ENCODE results near the gene MRPL34. TPM values are rescaled to one million over a fixed set of nuclear protein-coding genes. Genes with fewer than 3 reads are reported as not detected.
"Not testable (repeated sequence)": the region's sequence is repeated elsewhere in the genome, so short reads cannot be mapped to it uniquely, and the experiment has no call there.

Gene MRPL34
- polyA plus RNA-seq, 2 donors, result 72.1 to 102 TPM

DNA sequence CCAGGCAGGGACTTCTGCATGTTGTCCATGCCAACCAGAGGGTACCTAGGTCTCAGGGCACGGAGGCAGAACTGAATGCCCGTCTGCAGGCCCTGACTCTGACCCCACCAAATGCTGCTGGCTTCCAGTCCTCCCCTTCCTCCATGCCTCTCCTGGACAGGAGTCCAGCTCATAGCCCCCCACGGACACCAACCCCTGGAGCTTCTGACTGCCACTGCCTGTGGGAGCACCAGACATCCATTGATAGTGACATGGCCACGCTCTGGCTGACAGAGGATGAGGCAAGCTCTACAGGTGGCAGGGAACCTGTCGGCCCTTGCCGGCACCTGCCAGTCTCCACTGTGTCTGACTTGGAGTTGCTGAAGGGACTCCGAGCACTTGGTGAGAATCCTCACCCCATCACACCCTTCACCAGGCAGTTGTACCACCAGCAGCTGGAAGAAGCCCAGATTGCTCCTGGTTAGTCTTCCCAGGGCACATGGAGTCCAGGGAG is 22.1 kb upstream of the MRPL34 start:
- WGBS, 2 donors, result 89 to 91% methylated on average over 7 of the region's 7 CpGs
- H3K4me1 ChIP-seq (ENCODE audit: control insufficient read depth in 2 of 2, insufficient read depth in 2 of 2, low read length in 1 of 2), result peaks cover 4 to 7% of the 10 kb centered on the region in 2 donors
- no peaks in the 10 kb centered on the region for H3K9me3 ChIP-seq (ENCODE audit: control insufficient read depth in 2 of 2, insufficient read depth in 1 of 2, low read depth in 1 of 2, low read length in 1 of 2)
- no peak overlapping the region for H3K27ac ChIP-seq (ENCODE audit: low read depth in 2 of 2, low read length in 1 of 2)
- no peak overlapping the region for H3K4me3 ChIP-seq (ENCODE audit: low read depth in 1 of 2, low read length in 2 of 2)
- peaks cover 0 to 5% of the 10 kb centered on the region in 2 donors for H3K27me3 ChIP-seq (ENCODE audit: control insufficient read depth in 1 of 2, insufficient read depth in 2 of 2, low read length in 2 of 2)
- H3K36me3 ChIP-seq (ENCODE audit: control insufficient read depth in 2 of 2, insufficient read depth in 2 of 2, low read length in 1 of 2), result peaks cover 0 to 4% of the 10 kb centered on the region in 2 donors

DNA sequence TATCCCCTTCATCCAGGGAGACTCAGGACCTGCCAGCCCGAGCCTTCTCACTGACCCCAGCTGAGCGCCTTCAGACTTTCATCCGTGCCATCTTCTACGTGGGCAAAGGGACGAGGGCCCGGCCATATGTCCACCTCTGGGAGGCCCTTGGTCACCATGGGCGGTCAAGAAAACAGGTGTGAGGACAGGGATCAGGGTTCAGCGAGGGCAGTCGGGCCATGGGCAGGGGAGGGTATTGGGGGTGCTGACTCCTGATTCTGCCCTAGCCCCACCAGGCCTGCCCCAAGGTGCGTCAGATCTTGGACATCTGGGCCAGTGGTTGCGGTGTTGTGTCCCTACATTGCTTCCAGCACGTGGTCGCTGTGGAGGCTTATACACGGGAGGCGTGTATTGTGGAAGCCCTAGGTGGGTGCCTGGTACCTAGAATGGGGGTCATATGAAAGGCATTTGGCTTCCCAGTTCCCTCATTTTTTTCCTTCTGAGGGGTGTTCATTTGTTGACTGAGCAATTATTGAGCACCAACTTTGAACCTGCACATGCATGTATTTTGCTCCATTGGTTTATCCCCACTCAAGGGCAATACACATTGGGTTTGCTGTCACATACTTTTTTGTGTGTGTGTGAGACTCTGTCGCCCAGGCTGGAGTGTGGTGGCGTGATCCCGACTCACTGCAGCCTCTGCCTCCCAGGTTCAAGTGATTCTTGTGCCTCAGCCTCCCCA is 20.1 kb upstream of the MRPL34 start:
- Histone ChIP-seq H3K27me3 (ENCODE audit: control insufficient read depth in 1 of 2, insufficient read depth in 2 of 2, low read length in 2 of 2) (peaks cover 0 to 5% of the 10 kb centered on the region in 2 donors), H3K4me1 (ENCODE audit: control insufficient read depth in 2 of 2, insufficient read depth in 2 of 2, low read length in 1 of 2) (peaks cover 4 to 7% of the 10 kb centered on the region in 2 donors), H3K27ac (ENCODE audit: low read depth in 2 of 2, low read length in 1 of 2) (no peak overlapping the region), H3K4me3 (ENCODE audit: low read depth in 1 of 2, low read length in 2 of 2) (no peak overlapping the region), H3K36me3 (ENCODE audit: control insufficient read depth in 2 of 2, insufficient read depth in 2 of 2, low read length in 1 of 2) (no peaks in the 10 kb centered on the region), H3K9me3 (ENCODE audit: control insufficient read depth in 2 of 2, insufficient read depth in 1 of 2, low read depth in 1 of 2, low read length in 1 of 2) (no peaks in the 10 kb centered on the region)
- WGBS, 2 donors, result 90% methylated on average over 18 of the region's 18 CpGs

DNA sequence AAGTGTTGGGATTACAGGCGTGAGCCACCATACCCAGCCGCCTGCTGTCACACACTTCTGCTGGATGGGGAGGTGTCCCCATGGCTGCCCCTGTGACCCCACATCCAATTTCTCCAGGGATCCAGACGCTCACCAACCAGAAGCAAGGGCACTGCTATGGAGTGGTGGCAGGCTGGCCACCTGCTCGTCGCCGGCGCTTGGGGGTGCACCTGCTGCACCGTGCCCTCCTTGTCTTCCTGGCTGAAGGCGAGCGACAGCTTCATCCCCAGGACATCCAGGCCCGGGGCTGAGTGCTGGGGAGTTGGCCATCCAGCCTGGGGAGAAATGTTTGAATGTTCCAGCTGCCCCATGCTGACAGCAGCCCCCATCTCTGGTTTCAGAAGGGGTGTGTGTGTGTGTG is 19.4 kb upstream of the MRPL34 start:
- no peak overlapping the region for H3K4me3 ChIP-seq (ENCODE audit: low read depth in 1 of 2, low read length in 2 of 2)
- no peaks in the 10 kb centered on the region for H3K36me3 ChIP-seq (ENCODE audit: control insufficient read depth in 2 of 2, insufficient read depth in 2 of 2, low read length in 1 of 2)
- 92 to 93% methylated on average over 11 of the region's 11 CpGs for WGBS, 2 donors

DNA sequence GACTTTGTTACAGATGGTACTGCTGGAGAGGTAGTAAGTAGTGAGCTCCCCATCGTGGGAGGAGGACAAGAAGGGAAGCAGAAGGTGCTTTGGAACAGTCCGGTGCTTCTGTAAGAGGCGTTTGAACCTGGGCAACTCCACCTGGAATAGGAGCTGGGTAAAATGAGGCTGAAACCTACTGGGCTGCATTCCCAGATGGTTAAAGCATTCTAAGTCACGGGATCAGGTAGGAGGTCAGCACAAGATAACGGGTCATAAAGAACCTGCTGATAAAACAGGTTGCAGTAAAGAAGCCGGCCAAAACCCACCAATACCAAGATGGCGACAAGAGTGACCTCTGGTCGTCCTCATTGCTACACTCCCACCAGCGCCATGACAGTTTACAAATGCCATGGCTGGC is 18.9 kb upstream of the MRPL34 start:
- H3K36me3 ChIP-seq (ENCODE audit: control insufficient read depth in 2 of 2, insufficient read depth in 2 of 2, low read length in 1 of 2), result no peaks in the 10 kb centered on the region
- H3K27me3 ChIP-seq (ENCODE audit: control insufficient read depth in 1 of 2, insufficient read depth in 2 of 2, low read length in 2 of 2), result peaks cover 0 to 5% of the 10 kb centered on the region in 2 donors
- no peak overlapping the region for H3K27ac ChIP-seq (ENCODE audit: low read depth in 2 of 2, low read length in 1 of 2)
- H3K9me3 ChIP-seq (ENCODE audit: control insufficient read depth in 2 of 2, insufficient read depth in 1 of 2, low read depth in 1 of 2, low read length in 1 of 2), result no peaks in the 10 kb centered on the region
- no peak overlapping the region for H3K4me3 ChIP-seq (ENCODE audit: low read depth in 1 of 2, low read length in 2 of 2)
- 83 to 88% methylated on average over 9 of the region's 9 CpGs for WGBS, 2 donors
- H3K4me1 ChIP-seq (ENCODE audit: control insufficient read depth in 2 of 2, insufficient read depth in 2 of 2, low read length in 1 of 2), result peaks cover 4 to 5% of the 10 kb centered on the region in 2 donors

More for the DNA sequence above, 19.4 kb upstream of the MRPL34 start:
- Histone ChIP-seq H3K27ac (ENCODE audit: low read depth in 2 of 2, low read length in 1 of 2) (no peak overlapping the region), H3K9me3 (ENCODE audit: control insufficient read depth in 2 of 2, insufficient read depth in 1 of 2, low read depth in 1 of 2, low read length in 1 of 2) (no peaks in the 10 kb centered on the region), H3K27me3 (ENCODE audit: control insufficient read depth in 1 of 2, insufficient read depth in 2 of 2, low read length in 2 of 2) (peaks cover 0 to 5% of the 10 kb centered on the region in 2 donors), H3K4me1 (ENCODE audit: control insufficient read depth in 2 of 2, insufficient read depth in 2 of 2, low read length in 1 of 2) (peaks cover 4 to 7% of the 10 kb centered on the region in 2 donors)

DNA sequence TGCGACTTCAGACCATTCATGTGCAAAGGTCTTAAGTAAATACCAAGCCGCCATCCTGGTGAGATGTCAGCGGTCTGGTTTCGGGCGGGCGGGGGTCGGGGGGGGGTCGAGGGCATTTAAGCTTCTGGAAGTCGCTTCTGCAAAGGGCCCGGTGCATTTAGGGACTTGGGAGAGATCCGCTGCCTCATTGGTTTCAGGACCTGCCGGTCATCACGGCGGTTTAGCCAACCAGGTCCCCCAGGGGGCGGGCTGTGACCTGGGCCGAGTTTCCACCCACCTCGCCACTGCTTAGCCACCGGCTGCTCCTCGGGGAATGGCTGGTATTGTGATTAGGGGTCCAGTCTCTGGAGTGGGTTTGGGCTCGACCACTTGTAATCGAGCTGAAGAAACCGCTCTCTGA is 16.2 kb upstream of the MRPL34 start:
- WGBS, 2 donors, result 15 to 21% methylated on average over 22 of the region's 22 CpGs
- Histone ChIP-seq H3K9me3 (ENCODE audit: control insufficient read depth in 2 of 2, insufficient read depth in 1 of 2, low read depth in 1 of 2, low read length in 1 of 2) (no peaks in the 10 kb centered on the region), H3K4me1 (ENCODE audit: control insufficient read depth in 2 of 2, insufficient read depth in 2 of 2, low read length in 1 of 2) (peaks cover 0 to 4% of the 10 kb centered on the region in 2 donors), H3K4me3 (ENCODE audit: low read depth in 1 of 2, low read length in 2 of 2) (no peak overlapping the region), H3K27ac (ENCODE audit: low read depth in 2 of 2, low read length in 1 of 2) (no peak overlapping the region), H3K27me3 (ENCODE audit: control insufficient read depth in 1 of 2, insufficient read depth in 2 of 2, low read length in 2 of 2) (no peaks in the 10 kb centered on the region), H3K36me3 (ENCODE audit: control insufficient read depth in 2 of 2, insufficient read depth in 2 of 2, low read length in 1 of 2) (peaks cover 0 to under 1% of the 10 kb centered on the region in 2 donors)

DNA sequence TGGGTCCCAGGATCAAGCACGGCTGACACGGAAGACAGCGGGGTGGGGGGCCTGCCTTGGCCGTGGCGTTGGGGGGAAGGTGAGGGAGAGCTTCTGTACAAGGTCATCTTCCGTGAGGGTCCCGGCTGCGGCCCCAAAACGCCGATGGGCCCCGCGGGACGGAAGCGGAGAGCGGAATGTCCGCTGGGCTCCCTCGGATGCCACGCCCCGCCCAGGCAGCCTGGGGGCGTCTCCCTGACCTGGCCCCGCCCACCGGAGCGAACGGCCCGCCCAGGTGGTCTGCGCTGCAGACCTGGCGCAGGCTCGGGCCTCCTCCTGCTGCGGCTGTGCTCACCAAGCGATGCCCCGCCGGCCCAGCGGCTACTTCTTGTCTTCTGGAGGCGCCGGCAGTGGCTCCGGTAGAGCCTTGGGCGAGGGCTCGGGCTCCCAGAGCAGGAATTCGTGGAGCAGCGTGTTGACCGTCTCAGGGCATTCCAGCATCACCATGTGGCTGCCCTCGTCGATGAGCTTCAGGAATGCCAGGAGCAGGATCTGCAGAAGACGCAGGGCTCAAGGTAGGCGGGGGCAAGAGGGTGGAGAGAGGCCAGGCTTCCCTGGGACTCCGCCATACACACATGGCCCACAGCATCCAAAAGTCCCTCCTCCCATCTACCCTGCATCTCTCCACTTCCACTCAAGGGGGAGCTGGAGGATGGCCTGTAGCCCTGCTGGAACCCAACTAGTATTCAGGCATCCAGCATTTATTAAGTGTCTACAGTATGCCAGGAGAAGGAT is 13.2 kb upstream of the MRPL34 start:
- Histone ChIP-seq H3K9me3 (ENCODE audit: control insufficient read depth in 2 of 2, insufficient read depth in 1 of 2, low read depth in 1 of 2, low read length in 1 of 2) (no peaks in the 10 kb centered on the region), H3K4me1 (ENCODE audit: control insufficient read depth in 2 of 2, insufficient read depth in 2 of 2, low read length in 1 of 2) (peaks cover 0 to 4% of the 10 kb centered on the region in 2 donors), H3K4me3 (ENCODE audit: low read depth in 1 of 2, low read length in 2 of 2) (peak overlapping the region; percentile 28 to 50), H3K27ac (ENCODE audit: low read depth in 2 of 2, low read length in 1 of 2) (peak overlapping the region; percentile 69 to 70), H3K27me3 (ENCODE audit: control insufficient read depth in 1 of 2, insufficient read depth in 2 of 2, low read length in 2 of 2) (no peaks in the 10 kb centered on the region), H3K36me3 (ENCODE audit: control insufficient read depth in 2 of 2, insufficient read depth in 2 of 2, low read length in 1 of 2) (peaks cover 0 to 2% of the 10 kb centered on the region in 2 donors)
- 2 to 8% methylated on average over 40 to 46 of the region's 46 CpGs for WGBS, 2 donors

DNA sequence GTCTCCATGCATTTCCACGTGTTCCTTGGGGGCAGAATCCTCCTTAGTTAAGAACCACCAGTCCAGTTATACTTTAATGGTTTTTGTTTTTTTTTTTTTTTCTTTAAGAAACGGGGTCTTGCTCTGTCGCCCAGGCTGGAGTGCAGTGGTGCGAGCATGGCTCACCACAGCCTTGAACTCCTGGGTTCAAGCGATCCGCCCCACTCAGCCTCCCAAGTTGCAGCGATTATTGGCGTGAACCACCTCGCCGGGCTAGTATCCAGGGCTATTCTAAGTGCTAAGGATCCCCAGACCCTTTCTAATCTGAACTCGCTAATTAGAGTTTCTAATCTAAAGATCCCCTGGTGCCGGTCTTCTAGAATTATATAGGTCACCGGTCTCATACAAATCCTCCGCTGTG is 12.1 kb upstream of the MRPL34 start:
- Histone ChIP-seq H3K36me3 (ENCODE audit: control insufficient read depth in 2 of 2, insufficient read depth in 2 of 2, low read length in 1 of 2) (peaks cover 0 to 2% of the 10 kb centered on the region in 2 donors), H3K9me3 (ENCODE audit: control insufficient read depth in 2 of 2, insufficient read depth in 1 of 2, low read depth in 1 of 2, low read length in 1 of 2) (no peaks in the 10 kb centered on the region), H3K4me1 (ENCODE audit: control insufficient read depth in 2 of 2, insufficient read depth in 2 of 2, low read length in 1 of 2) (peaks cover 0 to 4% of the 10 kb centered on the region in 2 donors), H3K4me3 (ENCODE audit: low read depth in 1 of 2, low read length in 2 of 2) (no peak overlapping the region), H3K27me3 (ENCODE audit: control insufficient read depth in 1 of 2, insufficient read depth in 2 of 2, low read length in 2 of 2) (no peaks in the 10 kb centered on the region), H3K27ac (ENCODE audit: low read depth in 2 of 2, low read length in 1 of 2) (no peak overlapping the region)
- WGBS, 2 donors, result 88 to 89% methylated on average over 14 of the region's 14 CpGs

DNA sequence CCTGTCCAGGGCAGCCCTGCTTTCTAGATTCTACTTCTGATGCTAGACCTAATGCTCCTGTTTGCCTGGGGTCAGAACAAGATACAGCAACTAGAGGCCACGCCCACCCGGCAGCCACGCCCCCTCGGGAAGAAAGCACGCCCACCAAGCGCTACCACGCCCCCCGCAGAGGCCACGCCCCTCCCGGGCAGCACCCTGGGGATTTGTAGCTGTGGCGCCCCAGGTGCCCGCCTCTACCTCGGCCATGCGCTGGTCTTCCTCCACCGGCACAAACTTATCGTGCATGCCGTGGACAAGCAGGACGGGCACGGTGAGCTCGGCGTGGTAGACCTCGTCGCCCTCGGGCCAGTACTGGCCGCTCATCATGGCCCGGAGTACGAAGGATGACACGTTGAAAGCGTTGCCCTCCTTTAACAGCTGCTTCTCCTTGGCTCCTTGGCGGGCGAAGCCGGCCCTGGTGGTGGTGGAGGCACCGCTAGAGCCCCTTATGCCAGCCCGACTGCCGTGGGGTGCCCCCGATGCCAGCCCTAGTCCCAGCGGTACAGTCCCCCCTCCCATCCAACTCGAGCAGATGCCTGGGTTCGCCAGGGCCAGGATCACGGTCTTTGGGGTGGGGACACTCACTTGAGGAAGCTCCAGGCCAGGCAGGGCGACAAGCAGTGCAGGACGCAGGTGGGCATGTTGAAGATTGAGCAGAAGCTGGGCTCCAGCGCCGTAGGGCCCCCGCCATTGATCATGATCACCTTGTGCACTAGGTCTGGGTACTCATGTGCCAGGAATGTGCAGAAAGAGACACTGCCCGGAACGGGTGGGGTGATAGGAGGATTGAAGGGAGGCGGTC is 11.4 kb upstream of the MRPL34 start:
- WGBS, 2 donors, result 80 to 83% methylated on average over 47 to 48 of the region's 48 CpGs

DNA sequence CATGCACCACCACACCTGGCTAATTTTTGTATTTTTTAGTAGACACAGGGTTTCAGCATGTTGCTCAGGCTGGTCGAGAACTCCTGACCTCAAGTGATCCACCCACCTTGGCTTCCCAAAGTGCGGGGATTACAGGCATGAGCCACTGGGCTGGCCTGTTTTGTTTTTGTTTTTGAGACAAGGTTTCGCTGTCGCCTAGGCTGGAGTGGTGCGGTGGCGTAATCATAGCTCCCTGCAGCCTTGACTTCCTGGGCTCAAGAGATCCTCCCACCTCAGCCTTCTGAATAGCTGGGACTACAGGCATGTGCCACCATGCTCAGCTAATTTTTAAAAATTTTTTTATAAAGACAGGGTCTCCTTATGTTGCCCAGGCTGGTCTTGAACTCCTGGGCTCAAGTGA is 10.1 kb upstream of the MRPL34 start:
- not testable (repeated sequence) for H3K27ac ChIP-seq (ENCODE audit: low read depth in 2 of 2, low read length in 1 of 2); H3K4me1 ChIP-seq (ENCODE audit: control insufficient read depth in 2 of 2, insufficient read depth in 2 of 2, low read length in 1 of 2); H3K4me3 ChIP-seq (ENCODE audit: low read depth in 1 of 2, low read length in 2 of 2); H3K36me3 ChIP-seq (ENCODE audit: control insufficient read depth in 2 of 2, insufficient read depth in 2 of 2, low read length in 1 of 2); H3K9me3 ChIP-seq (ENCODE audit: control insufficient read depth in 2 of 2, insufficient read depth in 1 of 2, low read depth in 1 of 2, low read length in 1 of 2); H3K27me3 ChIP-seq (ENCODE audit: control insufficient read depth in 1 of 2, insufficient read depth in 2 of 2, low read length in 2 of 2)
- WGBS, 2 donors, result 91 to 92% methylated on average over 6 of the region's 6 CpGs

More for the DNA sequence above, 11.4 kb upstream of the MRPL34 start:
- peaks cover 0 to 4% of the 10 kb centered on the region in 2 donors for H3K4me1 ChIP-seq (ENCODE audit: control insufficient read depth in 2 of 2, insufficient read depth in 2 of 2, low read length in 1 of 2)
- H3K36me3 ChIP-seq (ENCODE audit: control insufficient read depth in 2 of 2, insufficient read depth in 2 of 2, low read length in 1 of 2), result peaks cover 0 to 2% of the 10 kb centered on the region in 2 donors
- no peaks in the 10 kb centered on the region for H3K9me3 ChIP-seq (ENCODE audit: control insufficient read depth in 2 of 2, insufficient read depth in 1 of 2, low read depth in 1 of 2, low read length in 1 of 2)
- no peaks in the 10 kb centered on the region for H3K27me3 ChIP-seq (ENCODE audit: control insufficient read depth in 1 of 2, insufficient read depth in 2 of 2, low read length in 2 of 2)
- no peak overlapping the region for H3K27ac ChIP-seq (ENCODE audit: low read depth in 2 of 2, low read length in 1 of 2)
- no peak overlapping the region for H3K4me3 ChIP-seq (ENCODE audit: low read depth in 1 of 2, low read length in 2 of 2)

Measured in esophagus (tissue), 2 donors.